ENCODE results near the gene APOL3.
"Not testable (repeated sequence)": the region's sequence is repeated elsewhere in the genome, so short reads cannot be mapped to it uniquely, and the experiment has no call there.

APOL3 gene

DNA sequence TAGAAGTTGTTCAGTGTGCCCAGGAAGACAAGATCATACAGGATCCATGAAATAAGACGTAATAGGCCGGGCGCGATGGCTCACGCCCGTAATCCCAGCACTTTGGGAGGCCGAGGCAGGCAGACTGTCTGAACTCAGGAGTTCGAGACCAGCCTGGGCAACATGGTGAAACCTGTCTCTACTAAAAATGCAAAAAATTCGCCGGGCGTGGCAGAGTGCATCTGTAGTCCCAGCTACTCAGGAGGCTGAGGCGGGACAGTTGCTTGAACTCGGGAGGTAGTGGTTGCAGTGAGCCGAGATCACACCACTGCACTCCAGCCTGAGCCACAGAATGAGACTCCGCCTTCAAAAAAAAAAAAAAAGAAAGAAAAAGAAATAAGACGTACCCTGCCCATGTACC, 56.7 kb downstream of the APOL3 start:
- Histone ChIP-seq H3K4me3 (ENCODE audit: low read depth, low read length, poor library complexity, severe bottlenecking) (no peak overlapping the region), H3F3A (ENCODE audit: insufficient read depth, low read length) (no peaks in the 10 kb centered on the region), H3K9me3 (ENCODE audit: low read length) (peaks cover 4% of the 10 kb centered on the region; the same call in 1 of the 2 replicates), H3K27ac (ENCODE audit: low read depth, low read length, poor library complexity, severe bottlenecking) (no peak overlapping the region), H3K36me3 (ENCODE audit: insufficient read depth, low read length) (no peaks in the 10 kb centered on the region; the same call in 1 of the 2 replicates), H3K4me1 (ENCODE audit: insufficient read depth, low read length, severe bottlenecking) (peaks cover 4% of the 10 kb centered on the region), H3K79me2 (ENCODE audit: insufficient read depth, low read length) (no peaks in the 10 kb centered on the region), H2AFZ (ENCODE audit: low read length) (no peak overlapping the region), H3K27me3 (ENCODE audit: insufficient read depth, low read length) (peaks cover 8% of the 10 kb centered on the region; the same call in 1 of the 2 replicates), H4K20me1 (ENCODE audit: insufficient read depth, low read length) (no peaks in the 10 kb centered on the region), H3K4me2 (ENCODE audit: low read length) (no peak overlapping the region), H3K9me2 (ENCODE audit: low read depth, low read length) (no peaks in the 10 kb centered on the region), H3K9ac (ENCODE audit: low read length) (no peak overlapping the region)
- TF ChIP-seq EZH2 (IDR thresholded peaks at IDR 0.05; ENCODE audit: borderline replicate concordance, low read length), result no peak
- TF ChIP-seq, protein P1, sequence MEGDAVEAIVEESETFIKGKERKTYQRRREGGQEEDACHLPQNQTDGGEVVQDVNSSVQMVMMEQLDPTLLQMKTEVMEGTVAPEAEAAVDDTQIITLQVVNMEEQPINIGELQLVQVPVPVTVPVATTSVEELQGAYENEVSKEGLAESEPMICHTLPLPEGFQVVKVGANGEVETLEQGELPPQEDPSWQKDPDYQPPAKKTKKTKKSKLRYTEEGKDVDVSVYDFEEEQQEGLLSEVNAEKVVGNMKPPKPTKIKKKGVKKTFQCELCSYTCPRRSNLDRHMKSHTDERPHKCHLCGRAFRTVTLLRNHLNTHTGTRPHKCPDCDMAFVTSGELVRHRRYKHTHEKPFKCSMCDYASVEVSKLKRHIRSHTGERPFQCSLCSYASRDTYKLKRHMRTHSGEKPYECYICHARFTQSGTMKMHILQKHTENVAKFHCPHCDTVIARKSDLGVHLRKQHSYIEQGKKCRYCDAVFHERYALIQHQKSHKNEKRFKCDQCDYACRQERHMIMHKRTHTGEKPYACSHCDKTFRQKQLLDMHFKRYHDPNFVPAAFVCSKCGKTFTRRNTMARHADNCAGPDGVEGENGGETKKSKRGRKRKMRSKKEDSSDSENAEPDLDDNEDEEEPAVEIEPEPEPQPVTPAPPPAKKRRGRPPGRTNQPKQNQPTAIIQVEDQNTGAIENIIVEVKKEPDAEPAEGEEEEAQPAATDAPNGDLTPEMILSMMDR (IDR thresholded peaks at IDR 0.05; ENCODE audit: low read length), result no peak

GRCh38 chr22:36102995-36103394, 57.6 kb downstream of the APOL3 start:
- Histone ChIP-seq H3K9ac (ENCODE audit: low read length) (no peak overlapping the region), H3K4me1 (ENCODE audit: insufficient read depth, low read length, severe bottlenecking) (peaks cover 4% of the 10 kb centered on the region), H3K79me2 (ENCODE audit: insufficient read depth, low read length) (no peaks in the 10 kb centered on the region), H3K4me2 (ENCODE audit: low read length) (no peak overlapping the region), H3K9me2 (ENCODE audit: low read depth, low read length) (no peaks in the 10 kb centered on the region), H3K4me3 (ENCODE audit: low read depth, low read length, poor library complexity, severe bottlenecking) (no peak overlapping the region), H3K36me3 (ENCODE audit: insufficient read depth, low read length) (no peaks in the 10 kb centered on the region; the same call in 1 of the 2 replicates), H3K27me3 (ENCODE audit: insufficient read depth, low read length) (0 out of 2 replicates have a peak, but pooled peaks cover 8% of the 10 kb centered on the region), H3K9me3 (ENCODE audit: low read length) (peaks cover 4% of the 10 kb centered on the region; the same call in 1 of the 2 replicates), H4K20me1 (ENCODE audit: insufficient read depth, low read length) (no peaks in the 10 kb centered on the region), H2AFZ (ENCODE audit: low read length) (no peak overlapping the region), H3K27ac (ENCODE audit: low read depth, low read length, poor library complexity, severe bottlenecking) (no peak overlapping the region), H3F3A (ENCODE audit: insufficient read depth, low read length) (no peaks in the 10 kb centered on the region)
- no peak for TF ChIP-seq EZH2 (IDR thresholded peaks at IDR 0.05; ENCODE audit: borderline replicate concordance, low read length)
- TF ChIP-seq, protein P1 (IDR thresholded peaks at IDR 0.05; ENCODE audit: low read length), result no peak

DNA sequence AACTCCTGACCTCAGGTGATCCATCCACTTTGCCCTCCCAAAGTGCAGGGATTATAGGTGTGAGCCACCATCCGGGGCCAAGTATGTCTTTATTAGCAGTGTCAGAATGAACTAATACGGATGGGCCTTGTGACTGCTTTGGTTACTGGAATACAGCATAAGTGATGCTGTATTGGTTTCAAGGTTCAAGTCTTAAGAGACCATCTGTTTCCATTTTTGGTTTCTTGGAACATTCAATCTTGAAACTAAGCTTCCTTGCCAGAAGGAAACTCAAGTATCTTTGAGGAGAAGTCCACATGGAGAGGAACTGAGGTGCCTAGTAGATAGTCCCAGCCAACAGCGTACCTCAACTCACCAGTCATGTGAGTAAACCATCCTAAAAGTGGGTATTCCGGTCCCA, 58.8 kb downstream of the APOL3 start:
- Histone ChIP-seq H3F3A (ENCODE audit: insufficient read depth, low read length) (no peaks in the 10 kb centered on the region), H3K9me3 (ENCODE audit: low read length) (peaks cover 4% of the 10 kb centered on the region; the same call in 1 of the 2 replicates), H3K36me3 (ENCODE audit: insufficient read depth, low read length) (no peaks in the 10 kb centered on the region; the same call in 1 of the 2 replicates), H3K4me1 (ENCODE audit: insufficient read depth, low read length, severe bottlenecking) (peaks cover 4% of the 10 kb centered on the region), H3K27me3 (ENCODE audit: insufficient read depth, low read length) (0 out of 2 replicates have a peak, but pooled peaks cover 8% of the 10 kb centered on the region), H3K27ac (ENCODE audit: low read depth, low read length, poor library complexity, severe bottlenecking) (no peak overlapping the region), H4K20me1 (ENCODE audit: insufficient read depth, low read length) (no peaks in the 10 kb centered on the region), H3K79me2 (ENCODE audit: insufficient read depth, low read length) (no peaks in the 10 kb centered on the region), H3K4me2 (ENCODE audit: low read length) (no peak overlapping the region), H2AFZ (ENCODE audit: low read length) (no peak overlapping the region), H3K9me2 (ENCODE audit: low read depth, low read length) (no peaks in the 10 kb centered on the region), H3K4me3 (ENCODE audit: low read depth, low read length, poor library complexity, severe bottlenecking) (no peak overlapping the region), H3K9ac (ENCODE audit: low read length) (no peak overlapping the region)
- no peak for TF ChIP-seq EZH2 (IDR thresholded peaks at IDR 0.05; ENCODE audit: borderline replicate concordance, low read length)
- TF ChIP-seq, protein P1 (IDR thresholded peaks at IDR 0.05; ENCODE audit: low read length), result no peak

GRCh38 chr22:36100908-36101307, 59.6 kb downstream of the APOL3 start:
- H2AFZ ChIP-seq (ENCODE audit: low read length); H3F3A ChIP-seq (ENCODE audit: insufficient read depth, low read length); H3K36me3 ChIP-seq (ENCODE audit: insufficient read depth, low read length); H3K27ac ChIP-seq (ENCODE audit: low read depth, low read length, poor library complexity, severe bottlenecking); H4K20me1 ChIP-seq (ENCODE audit: insufficient read depth, low read length); H3K9me3 ChIP-seq (ENCODE audit: low read length); H3K9ac ChIP-seq (ENCODE audit: low read length); H3K4me1 ChIP-seq (ENCODE audit: insufficient read depth, low read length, severe bottlenecking); H3K4me3 ChIP-seq (ENCODE audit: low read depth, low read length, poor library complexity, severe bottlenecking); H3K79me2 ChIP-seq (ENCODE audit: insufficient read depth, low read length); H3K9me2 ChIP-seq (ENCODE audit: low read depth, low read length); H3K4me2 ChIP-seq (ENCODE audit: low read length); H3K27me3 ChIP-seq (ENCODE audit: insufficient read depth, low read length): not testable (repeated sequence)
